GM19025 (cell line): ENCODE measurements around the gene IFITM10.

ENCODE experiments used
- ATAC-seq: cut with Tn5 transposase; IDR thresholded peaks from one replicate; pipeline ENCODE4 v1.9.1; 2021; ENCODE audit warnings: mild to moderate bottlenecking, low read depth, moderate library complexity; ENCODE audit not compliant: unreplicated experiment

The IFITM10 gene

DNA sequence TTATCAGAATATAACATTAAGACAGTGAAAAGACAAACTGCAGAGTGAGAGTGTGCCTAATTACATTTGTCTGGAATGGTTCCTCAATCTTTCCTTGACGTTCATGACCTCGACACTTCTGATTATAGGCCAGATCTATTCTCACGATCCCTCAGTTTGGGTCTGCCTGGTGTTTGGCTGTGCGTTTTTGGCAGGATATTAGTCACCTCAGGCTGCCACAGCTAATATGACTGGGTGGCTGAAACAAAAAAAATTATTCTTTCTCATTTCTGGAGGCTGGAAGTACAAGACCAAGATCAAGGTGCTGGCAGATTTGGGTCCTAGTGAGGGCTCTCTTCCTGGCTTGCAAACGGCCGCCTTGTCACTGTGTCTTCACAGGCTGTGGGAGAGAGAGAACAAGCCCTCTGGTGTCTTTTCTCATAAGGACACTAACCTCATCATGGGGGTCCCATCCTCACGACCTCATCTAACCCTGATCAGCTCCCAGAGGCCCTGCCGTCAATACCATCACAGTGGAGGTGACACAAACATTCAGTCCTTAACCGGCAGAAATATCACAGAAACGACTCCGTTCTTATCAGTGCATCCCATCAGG lies 23.2 kb downstream of the IFITM10 start:
- ATAC-seq = no peak

DNA sequence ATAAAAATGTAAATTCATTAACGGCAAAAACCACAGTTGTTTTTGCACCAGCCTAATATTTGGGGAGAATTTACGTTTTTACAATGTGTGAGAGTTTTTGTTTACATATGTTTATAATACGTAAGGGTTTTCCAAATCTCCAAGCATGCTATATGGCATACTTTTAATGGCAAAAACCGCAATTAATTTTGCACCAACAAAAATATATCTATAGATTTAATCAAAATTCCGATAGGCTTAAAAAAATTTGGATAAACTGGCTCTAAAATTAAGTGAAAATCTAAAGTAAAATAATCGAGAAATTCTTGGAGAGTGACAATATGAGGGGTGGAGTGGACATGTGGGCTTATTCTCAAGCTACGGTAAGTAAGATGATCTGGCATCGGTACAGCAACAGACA lies 30.6 kb downstream of the IFITM10 start:
- no peak for ATAC-seq

DNA sequence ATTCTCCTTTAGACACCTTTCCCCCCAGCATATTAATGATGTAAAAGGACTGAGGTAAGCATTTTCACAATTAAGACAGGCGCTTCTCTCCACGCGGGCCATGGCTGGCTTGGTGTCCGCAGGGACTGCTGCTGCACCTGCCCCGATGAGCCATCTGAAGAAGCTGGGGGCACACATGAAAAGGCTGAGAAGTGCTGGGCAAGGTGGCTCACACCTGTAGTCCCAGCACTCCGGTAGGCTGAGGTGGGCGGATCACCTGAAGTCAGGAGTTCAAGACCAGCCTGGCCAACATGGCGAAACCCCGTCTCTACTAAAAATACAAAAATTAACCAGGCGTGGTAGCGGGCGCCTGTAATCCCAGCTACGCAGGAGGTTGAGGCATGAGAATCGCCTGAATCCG lies 32.1 kb downstream of the IFITM10 start:
- no peak for ATAC-seq

DNA sequence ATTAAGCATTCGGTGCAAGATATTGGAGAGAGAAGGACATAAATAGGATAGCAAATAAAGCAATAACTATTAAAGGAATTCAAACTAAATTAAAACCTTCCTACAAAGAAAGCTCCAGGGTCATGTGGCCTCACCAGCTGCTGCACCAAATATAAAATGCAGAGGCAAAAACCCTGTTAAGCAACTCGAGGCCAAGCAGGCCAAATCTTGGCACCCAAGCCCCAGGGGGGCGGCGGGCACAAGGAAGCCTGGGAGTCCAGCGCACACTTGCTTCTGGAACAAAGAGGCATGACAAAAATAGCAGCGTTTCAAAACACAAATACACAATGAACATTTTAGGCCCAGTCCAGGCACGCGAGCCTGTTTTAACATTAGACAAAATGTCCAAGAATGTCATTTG lies 32.6 kb downstream of the IFITM10 start:
- ATAC-seq = no peak

DNA sequence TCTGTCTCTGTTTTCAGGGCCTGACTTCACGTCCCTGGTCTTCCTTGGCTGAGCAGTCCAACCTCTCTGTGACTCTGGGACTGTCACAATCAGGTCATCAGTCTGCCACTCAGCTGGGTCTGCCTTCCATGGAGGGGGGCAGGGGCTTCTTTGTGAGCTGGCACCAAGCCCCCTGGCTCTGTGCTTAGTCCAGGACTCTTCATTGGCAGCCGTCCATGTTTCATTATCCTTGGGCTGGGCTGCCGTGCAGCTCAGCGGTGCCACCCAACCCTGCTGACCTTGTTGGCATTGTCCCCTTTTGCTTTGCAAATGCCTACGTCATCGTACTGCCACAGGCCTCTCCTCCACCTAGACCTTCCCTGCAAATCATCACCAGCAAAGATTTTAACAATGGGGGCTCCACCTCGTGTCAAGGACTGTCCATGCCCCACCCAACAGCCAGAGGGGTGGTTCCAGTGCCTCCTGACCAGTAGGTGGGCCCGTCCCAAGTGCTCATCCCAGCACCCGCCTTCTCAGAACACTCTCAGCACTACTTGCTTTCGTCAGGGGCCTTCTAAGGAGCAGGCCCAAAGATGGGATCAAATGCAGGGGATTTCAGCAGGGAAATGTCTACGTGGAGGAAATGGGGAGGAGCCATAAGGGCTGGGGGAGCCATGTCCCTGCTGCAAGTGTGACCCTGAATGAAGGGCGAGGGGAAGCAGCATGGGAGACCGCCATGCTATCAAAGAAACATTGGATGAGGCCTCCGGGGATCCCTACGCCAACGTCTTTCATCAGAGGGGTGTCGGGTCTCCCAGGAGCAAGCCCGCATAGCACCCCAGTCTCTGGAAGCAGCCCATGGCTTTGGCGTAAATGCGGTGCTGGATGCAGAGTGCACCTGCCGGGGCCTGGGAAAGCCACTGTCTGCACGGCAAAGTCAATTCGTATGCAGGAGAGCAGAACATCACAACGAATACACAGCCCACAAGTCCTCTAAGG lies 35.2 kb downstream of the IFITM10 start:
- ATAC-seq = no peak

DNA sequence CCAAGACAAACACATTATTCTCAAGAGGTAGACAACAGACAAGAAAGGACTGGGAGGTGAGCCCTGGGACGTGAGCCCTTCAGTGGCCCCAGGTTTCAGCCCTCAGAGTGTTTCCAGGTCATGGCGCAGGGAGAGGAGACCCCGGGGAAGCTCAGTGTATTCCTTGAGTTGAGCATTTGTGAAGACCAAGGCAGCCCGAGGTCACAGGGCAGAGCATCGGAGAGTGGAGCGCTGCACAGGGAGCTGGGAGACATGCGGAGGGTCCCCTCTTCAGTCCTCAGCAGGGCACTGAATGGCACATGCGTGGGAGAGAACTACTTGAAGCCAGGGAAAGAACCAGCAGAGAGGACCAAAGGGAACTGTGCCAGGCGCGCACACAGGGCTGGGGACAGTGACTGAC lies 41.7 kb downstream of the IFITM10 start:
- no peak for ATAC-seq

DNA sequence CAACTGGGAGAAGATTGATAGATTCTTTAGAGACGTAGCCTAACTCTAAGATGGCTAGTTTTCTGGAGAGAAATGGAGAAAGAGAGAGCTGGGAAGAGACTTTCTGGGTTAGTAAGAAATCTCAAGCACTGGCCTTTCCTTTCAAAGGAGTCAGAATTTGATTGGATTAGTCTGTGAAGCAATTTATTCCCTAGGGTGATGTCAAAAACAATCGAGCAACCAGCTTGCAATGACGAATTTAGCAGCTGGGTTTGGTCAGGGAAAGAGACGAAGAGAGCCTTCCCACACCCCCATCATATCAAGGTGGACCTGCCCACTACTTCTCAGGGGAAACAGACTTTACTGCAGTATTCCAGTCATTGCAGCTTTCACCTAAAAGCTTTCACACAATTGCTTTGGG lies 42.6 kb downstream of the IFITM10 start:
- no peak for ATAC-seq

DNA sequence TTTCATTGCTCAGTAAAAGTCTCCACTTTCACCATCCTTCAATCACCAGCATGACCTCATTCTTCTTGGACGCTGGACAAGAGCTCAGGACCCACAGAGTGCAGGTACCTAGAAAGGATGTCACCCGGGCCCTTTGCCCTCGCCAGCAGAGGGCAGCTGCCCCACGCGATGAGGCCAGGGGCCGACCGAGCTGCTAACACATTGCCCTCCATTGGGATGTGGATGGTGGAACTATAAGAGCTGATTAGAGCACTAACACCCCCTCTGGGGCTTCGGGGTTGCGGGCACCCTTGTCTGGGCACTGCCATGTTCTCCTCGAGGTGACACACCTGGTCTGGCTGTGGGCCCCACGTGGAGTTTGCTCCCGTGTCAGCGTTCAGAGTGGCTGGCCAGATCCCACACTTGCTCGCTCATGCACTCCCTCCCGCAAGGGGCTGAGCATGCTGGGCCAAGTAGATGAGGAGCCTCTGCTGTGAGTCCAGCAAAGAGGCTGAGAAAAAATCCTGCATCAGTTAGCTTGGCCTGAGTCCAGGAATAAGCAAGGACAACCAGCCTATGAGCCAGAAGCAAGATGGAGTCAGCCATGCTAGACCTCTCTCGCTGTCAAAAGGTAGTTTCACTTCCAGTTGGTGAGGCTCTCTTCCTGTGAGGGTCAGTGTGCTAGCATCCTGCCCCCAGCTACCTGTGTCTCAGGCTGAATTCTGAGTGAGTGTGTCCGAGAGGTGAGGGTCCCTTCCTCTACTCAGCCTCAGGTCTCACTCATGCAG lies 43.6 kb downstream of the IFITM10 start:
- ATAC-seq = no peak

DNA sequence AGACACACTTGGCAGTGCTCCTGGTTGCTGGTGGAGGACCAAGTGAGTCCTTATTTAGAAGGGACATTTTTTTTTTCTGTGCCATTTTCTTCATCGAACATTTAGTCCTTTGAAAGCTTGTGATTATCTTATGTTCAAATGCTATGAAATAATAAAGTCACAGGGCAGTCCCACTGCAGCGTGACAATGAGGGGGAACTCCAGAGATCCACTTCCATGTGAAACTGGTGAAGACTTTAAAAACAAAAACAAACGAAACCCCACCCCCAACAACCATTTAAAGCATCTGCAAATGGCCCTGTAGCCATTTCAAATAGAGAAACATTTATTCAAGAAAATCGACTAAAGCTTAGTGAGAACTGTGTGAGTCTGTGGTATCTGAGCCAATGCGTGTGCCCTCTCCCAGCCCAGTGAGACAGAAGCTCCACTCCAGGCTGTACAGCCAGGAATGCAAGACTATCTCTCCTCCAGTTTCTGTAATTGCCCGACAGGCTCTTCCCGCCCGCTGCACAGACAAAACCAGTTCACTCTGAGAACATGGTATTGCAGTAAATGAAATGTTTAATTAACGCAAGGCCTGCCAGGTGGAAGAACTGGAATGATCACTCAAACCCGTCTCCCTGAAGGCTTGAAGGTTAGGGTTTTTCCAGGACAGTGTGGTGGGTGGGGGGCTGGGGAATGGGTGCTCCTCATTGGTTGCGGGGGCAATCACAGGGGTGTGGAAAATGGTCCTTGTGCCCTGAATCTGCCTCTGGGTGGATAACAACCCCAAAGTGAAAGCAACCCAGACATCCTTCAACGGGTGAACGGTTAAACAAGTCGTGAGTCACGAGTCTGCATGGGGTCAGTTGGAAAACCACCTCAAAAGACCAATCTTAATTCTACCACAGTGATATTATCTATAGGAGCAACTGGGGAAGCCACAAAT lies 45.0 kb downstream of the IFITM10 start:
- ATAC-seq = no peak

DNA sequence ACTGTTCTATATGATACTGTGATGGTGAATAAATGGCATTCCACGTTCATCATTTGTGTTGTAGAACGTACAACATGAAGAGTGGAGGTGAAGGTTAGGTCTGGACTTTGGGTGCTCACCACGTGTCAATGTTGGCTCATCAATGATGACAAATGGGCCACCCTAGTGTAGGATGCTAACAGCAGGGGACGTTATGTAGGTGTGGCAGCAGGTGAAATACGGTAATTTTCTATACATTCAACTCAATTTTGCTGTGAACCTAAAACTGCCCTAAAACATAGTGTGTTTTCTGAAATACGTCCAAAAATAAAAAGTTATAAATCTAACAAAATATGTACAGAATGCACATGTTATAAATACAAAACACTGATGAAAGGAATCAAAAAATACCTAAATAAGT lies 47.2 kb downstream of the IFITM10 start:
- ATAC-seq = no peak

DNA sequence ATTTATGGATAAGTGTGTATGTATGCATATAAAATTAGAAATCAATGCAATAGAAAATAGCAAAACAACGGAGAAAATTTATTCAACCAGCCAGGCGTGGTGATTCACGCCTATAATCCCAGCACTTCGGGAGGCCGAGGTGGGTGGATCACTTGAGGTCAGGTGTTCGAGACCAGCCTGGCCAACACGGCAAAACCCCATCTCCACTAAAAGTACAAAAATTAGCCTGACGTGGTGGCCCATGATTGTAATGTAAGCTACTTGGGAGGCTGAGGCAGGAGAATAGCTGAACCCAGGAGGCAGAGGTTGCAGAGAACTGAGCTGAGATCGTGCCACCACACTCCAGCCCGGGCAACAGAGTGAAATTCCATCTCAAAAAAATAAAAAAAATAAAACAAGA lies 47.9 kb downstream of the IFITM10 start:
- no peak for ATAC-seq

DNA sequence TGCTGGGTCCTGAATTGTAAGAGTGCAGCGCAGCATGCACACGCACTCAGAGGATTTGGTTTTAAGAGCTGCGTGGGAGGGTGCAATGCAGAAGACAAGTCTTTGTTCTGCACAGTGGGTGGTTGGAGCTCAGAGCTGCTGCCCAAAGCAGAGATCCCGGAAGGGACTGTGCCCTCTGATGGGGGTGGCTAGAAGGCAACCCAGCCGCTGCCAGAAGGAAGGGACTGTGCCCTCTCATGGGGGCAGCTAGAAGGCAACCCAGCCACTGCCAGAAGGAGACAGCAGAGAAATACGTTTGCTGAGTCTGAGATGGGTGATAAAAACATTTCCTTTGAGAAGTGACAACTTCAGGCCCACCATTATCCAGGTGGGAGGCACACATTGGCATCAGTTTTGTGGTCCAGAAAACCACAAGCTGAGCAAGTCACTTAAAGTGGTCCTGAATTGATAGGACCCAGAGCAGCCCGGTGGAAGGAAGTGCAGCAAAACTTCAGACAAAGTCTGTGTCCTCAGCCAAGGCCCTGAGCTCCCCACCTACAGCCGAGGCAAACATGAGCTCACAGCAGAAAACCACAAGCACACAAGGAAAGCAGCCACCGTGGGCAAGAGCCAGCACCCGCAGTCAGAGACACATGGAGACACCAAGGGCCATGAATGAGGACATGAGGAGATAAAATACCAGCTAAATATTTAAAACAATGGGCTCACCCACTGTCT lies 49.1 kb downstream of the IFITM10 start:
- no peak for ATAC-seq

DNA sequence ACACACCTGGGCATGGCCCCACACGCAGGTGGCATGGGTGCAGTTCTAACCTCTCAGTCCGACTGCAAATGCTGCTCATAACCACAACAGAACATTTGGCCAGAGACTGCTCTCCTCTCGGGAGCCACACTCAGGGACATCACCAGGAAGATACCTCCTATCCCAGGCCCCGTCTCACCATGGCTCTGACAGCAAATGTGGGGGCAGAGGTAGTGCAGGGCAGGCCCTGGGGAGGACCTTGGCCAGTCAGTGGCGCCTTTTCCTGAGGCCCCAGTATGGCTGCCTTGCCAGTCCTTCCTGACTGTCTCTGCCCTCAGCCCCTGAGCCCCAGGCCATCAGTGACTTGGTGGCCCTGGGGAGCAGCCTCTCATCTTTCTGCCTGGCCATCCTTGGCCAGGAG lies 50.6 kb downstream of the IFITM10 start:
- ATAC-seq = no peak

DNA sequence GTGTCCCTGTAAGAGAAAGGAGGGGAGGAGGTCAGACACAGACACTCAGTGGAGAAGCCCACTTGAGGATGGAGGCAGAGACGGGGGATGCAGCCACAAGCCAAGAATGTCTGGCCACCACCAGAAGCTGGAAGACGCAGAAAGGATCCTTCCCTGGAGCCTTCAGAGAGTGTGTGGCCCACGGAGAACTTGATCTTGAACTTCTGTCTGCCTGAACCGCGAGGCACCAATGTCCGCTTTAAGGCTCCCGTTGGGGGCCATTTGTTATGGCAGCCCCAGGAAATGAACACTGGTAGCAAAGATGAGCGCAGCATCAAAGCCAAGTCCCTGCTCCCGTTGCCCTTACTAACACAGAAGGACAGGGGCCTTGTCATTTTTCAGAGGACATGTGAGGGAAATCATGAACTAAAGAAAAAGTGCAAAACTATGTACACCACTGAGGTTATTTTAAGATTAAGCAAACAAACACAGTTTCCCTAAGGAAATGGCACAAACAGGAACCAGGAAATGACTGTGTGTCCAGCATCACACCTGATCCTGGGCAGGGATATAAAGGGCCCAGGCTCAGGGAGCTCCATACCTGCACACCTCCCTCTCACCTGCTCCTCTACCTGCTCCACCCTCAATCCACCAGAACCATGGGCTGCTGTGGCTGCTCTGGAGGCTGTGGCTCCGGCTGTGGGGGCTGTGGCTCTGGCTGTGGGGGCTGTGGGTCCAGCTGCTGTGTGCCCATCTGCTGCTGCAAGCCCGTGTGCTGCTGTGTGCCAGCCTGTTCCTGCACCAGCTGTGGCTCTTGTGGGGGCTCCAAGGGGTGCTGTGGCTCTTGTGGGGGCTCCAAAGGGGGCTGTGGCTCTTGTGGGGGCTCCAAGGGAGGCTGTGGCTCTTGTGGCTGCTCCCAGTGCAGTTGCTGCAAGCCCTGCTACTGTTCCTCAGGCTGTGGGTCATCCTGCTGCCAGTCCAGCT lies 53.5 kb downstream of the IFITM10 start, which contains the start of gene KRTAP5-6:
TSS of gene KRTAP5-6 (plus strand) at position 588 of the 963 bp plus-strand sequence. CDS start at position 639, 51 bp downstream.
- no peak for ATAC-seq

DNA sequence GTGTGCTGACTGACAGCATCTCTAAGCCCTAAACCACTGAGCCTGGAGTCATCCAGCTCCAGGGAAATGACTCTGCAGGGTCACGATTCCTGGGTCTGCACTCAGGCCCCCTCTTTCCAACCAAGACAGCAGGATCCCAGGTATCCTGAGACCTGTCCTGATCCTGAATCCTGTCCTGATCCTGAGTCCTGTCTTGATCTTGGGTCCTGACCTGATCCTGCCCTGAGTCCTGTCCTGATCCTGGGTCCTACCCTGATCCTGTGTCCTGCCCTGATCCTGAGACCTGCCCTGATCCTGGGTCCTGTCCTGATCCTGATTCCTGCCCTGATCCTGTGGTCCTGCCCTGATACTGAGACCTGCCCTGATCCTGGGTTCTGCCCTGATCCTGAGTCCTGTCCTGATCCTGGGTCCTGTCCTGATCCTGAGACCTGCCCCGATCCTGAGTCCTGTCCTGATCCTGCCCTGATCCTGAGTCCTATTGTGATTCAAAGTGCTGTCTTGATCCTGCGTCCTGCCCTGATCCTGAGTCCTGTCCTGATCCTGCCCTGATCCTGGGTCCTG lies 54.8 kb downstream of the IFITM10 start:
- ATAC-seq = no peak

DNA sequence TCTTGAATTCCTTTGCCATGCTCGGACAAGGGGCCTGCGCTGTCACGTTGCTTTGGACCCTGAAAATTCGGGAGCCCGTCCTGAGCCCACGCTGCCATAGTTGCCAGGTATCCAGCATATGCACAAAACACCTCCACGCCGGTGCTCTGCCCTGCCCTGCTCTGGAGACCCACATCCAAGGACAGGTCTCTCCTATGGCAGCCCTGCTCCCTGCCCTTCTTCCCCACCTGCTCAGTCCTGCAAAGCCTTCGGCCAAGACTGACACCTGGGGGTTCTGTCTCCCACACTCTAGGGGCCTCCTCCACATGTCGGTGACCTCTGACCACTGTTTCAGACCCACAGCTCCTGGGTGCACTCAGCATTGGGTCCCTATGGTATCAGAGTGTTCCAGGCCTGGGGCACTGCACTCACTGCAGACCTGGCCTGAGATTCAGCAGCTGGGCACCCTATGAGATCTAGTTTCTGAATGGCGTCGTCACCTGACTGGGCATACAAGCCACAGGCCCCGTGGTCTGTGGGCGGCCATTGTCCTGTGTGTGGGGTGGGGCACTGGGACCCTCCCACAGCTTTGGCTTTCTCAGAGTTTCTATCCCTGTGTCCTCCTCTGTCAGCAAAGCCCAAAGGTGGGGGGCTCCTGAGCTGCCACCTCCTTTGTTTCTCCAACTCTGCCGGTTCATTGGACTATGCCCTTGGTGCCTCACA lies 55.4 kb downstream of the IFITM10 start:
- ATAC-seq = no peak

DNA sequence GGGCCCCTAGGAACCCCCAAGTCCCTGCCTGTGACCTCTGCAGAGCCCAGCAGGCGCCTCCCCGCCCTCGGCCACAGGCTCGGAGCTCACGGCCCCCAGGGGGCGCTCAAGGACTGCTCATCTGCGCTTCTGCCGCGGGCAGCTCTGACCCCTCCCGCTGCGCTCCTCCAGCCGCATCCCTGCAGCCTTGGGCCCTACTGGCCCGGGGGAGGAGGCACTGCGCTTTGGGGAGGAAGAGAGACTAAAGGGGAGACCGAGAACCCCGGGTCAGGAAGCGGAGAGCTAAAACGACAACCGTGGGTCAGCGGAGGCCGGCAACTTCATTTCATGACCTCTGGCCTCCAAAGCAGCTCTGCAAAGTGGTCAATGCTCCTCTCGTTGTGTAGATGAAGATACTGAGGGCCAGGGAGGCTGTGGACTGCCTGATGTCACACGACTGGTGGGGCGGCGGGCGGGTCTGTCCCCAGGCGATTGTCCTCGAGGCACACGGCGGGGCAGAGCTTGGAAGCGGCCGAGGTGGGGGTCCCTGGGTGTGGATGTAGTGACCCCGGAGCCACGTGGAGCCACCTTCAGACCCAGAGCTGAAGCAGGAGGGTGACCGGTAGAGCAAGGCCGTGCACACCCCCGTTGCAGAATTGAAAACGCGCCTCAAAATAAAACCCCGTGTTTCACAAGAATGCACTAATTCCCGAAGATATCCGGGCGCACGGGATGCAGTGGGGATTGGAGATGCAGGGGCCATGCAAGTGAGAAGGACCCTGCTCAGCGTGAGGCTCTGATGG lies 56.1 kb downstream of the IFITM10 start:
- peak; percentile 49 for ATAC-seq
